Subcutaneous abdominal adipose tissue (tissue), 5 donors: ENCODE results near the gene SLC44A4.

ENCODE experiments used
- H3K27ac ChIP-seq: one replicate; pipeline ENCODE4 v1.7.0; 2013; ENCODE audit warnings: low read depth, mild to moderate bottlenecking, inconsistent platforms, low read length, moderate library complexity
- H3K27me3 ChIP-seq, 5 donors: one replicate each; pipeline ENCODE4 v1.7.0; 2013; ENCODE audit warnings: low read length in 5 of 5, inconsistent platforms in 1 of 5; ENCODE audit not compliant: control insufficient read depth in 5 of 5, insufficient read depth in 4 of 5
- H3K36me3 ChIP-seq, 5 donors: one replicate each; pipeline ENCODE4 v1.7.0; 2013; ENCODE audit warnings: low read length in 5 of 5; ENCODE audit not compliant: control insufficient read depth in 5 of 5, insufficient read depth in 5 of 5
- H3K4me1 ChIP-seq, 5 donors: one replicate each; pipeline ENCODE4 v1.7.0; 2013; ENCODE audit warnings: low read length in 5 of 5, mild to moderate bottlenecking in 3 of 5, moderate library complexity in 1 of 5; ENCODE audit not compliant: control insufficient read depth in 5 of 5, insufficient read depth in 5 of 5
- H3K4me3 ChIP-seq, 5 donors: one replicate each; pipeline ENCODE4 v1.7.0; 2013; ENCODE audit warnings: low read length in 5 of 5, low read depth in 1 of 5
- H3K9ac ChIP-seq, 5 donors: one replicate each; pipeline ENCODE4 v1.7.0; 2013; ENCODE audit warnings: low read length in 5 of 5, mild to moderate bottlenecking in 4 of 5, moderate library complexity in 3 of 5
- H3K9me3 ChIP-seq, 5 donors: one replicate each; pipeline ENCODE4 v1.7.0; 2013; ENCODE audit warnings: low read length in 5 of 5; ENCODE audit not compliant: control insufficient read depth in 5 of 5
- donor health status: healthy.
- donor health status: healthy.
- donor health status: healthy.
- donor health status: healthy.
- donor health status: healthy.

The SLC44A4 gene

DNA sequence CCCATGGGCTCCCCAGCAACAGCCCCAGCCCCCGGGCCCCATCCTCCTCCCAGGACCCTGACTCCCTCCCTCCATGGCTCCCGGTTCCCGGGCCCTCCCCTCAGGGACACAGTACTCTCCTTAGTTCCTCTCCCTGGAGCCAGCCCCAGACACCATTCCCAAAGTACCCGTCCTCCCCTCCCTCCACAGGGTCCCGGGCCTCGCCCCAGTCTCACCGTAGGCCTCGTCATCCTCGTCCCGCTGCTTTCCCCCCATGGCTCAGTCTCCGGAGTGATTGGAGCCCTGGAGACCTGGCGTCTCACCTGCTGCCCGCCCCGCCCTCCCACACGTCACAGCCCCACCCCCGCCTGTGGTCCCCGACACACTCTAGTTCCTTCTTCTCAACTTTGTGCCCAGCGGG, at the start of gene SLC44A4:
SLC44A4 (minus strand) TSS at position 272 of the 400 bp plus-strand sequence; CDS start at position 255, 17 bp downstream.
- no peaks in the 10 kb centered on the region for H3K9me3 ChIP-seq
- H3K27me3 ChIP-seq: no peaks in the 10 kb centered on the region
- no peak within 1 kb of the TSS for H3K4me3 ChIP-seq
- H3K36me3 ChIP-seq: peaks cover 0 to 42% (median 41%) of the 10 kb centered on the region in 5 donors
- no peak within 1 kb of the TSS for H3K27ac ChIP-seq
- H3K9ac ChIP-seq: no peak within 1 kb of the TSS
- peaks cover 0 to 8% (median 3%) of the 10 kb centered on the region in 5 donors for H3K4me1 ChIP-seq

- Histone ChIP-seq H3K36me3 (peaks cover 0 to under 1% (median 0%) of the 10 kb centered on the region in 5 donors), H3K9me3 (no peaks in the 10 kb centered on the region), H3K27ac (no peak overlapping the region), H3K4me3 (peak overlapping the region in 3 of 5 donors; percentile 25 to 61 (median 59)), H3K9ac (peak overlapping the region in 1 of 5 donors; percentile 11), H3K27me3 (peaks cover 0 to 2% (median 0%) of the 10 kb centered on the region in 5 donors), H3K4me1 (peaks cover 6 to 21% (median 16%) of the 10 kb centered on the region in 5 donors)
These were observed 49.8 kb upstream of the SLC44A4 start for GRCh38 chr6:31928672-31928939.

DNA sequence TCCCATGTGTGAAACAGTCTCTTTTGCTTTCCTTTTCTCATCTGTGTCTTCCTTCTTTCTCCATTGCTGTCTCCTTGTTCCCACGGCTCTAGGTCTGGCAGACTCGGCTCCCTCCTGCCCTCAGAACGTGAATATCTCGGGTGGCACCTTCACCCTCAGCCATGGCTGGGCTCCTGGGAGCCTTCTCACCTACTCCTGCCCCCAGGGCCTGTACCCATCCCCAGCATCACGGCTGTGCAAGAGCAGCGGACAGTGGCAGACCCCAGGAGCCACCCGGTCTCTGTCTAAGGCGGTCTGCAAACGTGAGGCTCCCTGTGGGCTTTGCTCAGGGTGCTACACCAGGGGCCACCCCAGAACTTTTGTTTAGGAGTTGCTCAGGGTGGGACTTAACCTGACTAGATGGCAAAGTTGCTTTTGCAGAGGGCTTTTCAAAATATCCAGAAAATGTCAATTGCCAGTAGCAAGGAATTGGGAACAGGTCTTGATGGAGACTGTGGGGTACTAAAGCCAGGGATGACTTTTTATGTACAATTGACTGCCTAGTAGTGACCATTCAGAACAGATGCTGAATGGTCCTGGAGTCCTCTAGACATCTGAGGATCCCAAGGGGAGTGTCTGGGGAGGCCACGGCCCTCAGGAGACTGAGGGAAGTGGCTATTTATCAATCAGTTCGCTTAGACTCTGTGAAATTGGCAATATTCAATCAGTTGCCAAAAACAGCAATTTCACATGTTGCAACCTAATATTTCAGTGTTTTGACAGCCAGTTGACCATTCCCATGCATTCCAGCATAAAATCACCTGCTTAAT, 49.3 kb upstream of the SLC44A4 start:
- Histone ChIP-seq H3K27ac (no peak overlapping the region), H3K36me3 (no peaks in the 10 kb centered on the region), H3K9me3 (no peaks in the 10 kb centered on the region)

DNA sequence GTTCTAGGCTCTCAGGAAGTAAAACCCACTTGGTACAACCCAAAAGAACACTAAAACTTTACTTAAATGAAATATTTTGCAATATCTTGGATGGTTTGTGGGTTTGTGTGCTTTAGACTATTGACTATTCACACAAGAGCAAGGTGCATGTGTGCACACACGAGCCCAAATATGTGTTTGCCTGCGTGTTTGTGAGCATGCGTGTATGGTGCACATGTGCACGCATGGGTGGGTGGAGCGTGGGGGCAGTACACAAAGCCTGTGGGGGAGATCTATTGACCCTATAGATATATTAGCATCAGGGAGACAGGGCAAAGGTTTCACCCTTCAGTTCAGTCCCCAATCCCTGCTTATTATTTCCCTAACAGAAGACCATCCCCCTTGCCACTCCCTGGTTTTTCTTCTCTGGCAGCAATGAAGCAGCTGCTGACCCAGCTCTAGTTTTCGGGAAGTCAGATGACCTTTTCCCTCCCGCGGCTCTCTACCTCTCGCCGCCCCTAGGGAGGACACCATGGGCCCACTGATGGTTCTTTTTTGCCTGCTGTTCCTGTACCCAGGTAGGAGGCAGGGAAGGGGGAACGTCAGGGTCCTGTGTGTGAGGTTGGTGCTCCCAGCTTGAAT, 48.6 kb upstream of the SLC44A4 start, which contains the start of gene C2:
C2 (plus strand) TSS at position 476 of the 621 bp plus-strand sequence; CDS start at position 512, 36 bp downstream.
- peak within 1 kb of the TSS; percentile 47 to 76 (median 59) for H3K4me3 ChIP-seq
- H3K9me3 ChIP-seq: no peaks in the 10 kb centered on the region
- H3K27ac ChIP-seq: no peak within 1 kb of the TSS
- peaks cover 0 to 2% (median 0%) of the 10 kb centered on the region in 5 donors for H3K27me3 ChIP-seq
- H3K4me1 ChIP-seq: peaks cover 6 to 21% (median 16%) of the 10 kb centered on the region in 5 donors
- no peaks in the 10 kb centered on the region for H3K36me3 ChIP-seq
- peak within 1 kb of the TSS; percentile 11 to 60 (median 45) for H3K9ac ChIP-seq

More for the DNA sequence above, 49.3 kb upstream of the SLC44A4 start:
- Histone ChIP-seq H3K4me1 (peaks cover 6 to 21% (median 16%) of the 10 kb centered on the region in 5 donors), H3K9ac (peak overlapping the region; percentile 11 to 60 (median 45)), H3K27me3 (peaks cover 0 to 2% (median 0%) of the 10 kb centered on the region in 5 donors), H3K4me3 (peak overlapping the region; percentile 47 to 76 (median 59))

DNA sequence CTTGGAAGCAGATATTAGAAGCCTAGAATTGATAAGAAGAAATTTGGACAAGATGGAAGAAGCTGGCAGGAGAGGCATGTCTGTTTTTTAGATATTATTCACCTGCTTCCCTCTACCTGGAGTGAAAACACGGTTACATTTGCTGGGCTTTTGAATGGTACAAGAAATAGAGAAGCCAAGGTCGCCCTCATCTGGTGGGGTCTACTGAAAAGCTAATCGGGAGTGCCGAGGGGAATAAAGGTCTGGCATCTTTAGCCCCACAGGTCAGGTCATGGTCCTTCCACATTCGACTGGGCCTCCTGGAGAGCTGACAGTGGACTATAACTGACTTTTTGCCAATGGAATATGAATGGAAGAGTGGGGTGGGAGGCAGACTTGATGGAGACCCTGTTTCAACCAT, 44.1 kb upstream of the SLC44A4 start:
- Histone ChIP-seq H3K36me3 (no peaks in the 10 kb centered on the region), H3K9me3 (no peaks in the 10 kb centered on the region), H3K4me3 (no peak overlapping the region), H3K4me1 (peaks cover 4 to 9% (median 6%) of the 10 kb centered on the region in 5 donors), H3K27ac (no peak overlapping the region), H3K27me3 (no peaks in the 10 kb centered on the region), H3K9ac (no peak overlapping the region)

DNA sequence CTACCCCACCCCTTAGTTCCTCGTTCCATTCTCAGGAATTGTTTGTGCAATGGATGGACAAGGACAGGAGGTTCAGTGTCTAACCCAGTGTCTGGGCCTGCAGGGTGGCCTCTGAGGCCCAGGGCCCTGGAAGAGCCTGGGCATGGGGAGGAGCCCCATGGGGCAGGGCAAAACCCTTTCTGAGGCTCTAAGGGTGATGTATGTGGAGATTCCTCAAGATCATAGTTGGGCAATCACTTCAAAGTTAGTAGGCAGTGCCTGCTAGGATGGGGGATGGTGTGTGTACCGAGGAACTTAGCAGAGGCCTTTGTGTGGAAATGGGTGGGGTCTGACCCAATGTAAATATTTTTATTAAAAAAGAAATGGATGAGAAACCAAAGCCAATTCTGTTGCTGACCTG, 42.0 kb upstream of the SLC44A4 start:
- Histone ChIP-seq H3K27me3 (no peaks in the 10 kb centered on the region), H3K36me3 (no peaks in the 10 kb centered on the region), H3K27ac (no peak overlapping the region), H3K4me3 (no peak overlapping the region), H3K9ac (no peak overlapping the region), H3K4me1 (no peaks in the 10 kb centered on the region), H3K9me3 (no peaks in the 10 kb centered on the region)

- Histone ChIP-seq H3K27ac (no peak overlapping the region), H3K27me3 (no peaks in the 10 kb centered on the region), H3K9me3 (no peaks in the 10 kb centered on the region), H3K4me1 (no peaks in the 10 kb centered on the region), H3K4me3 (no peak overlapping the region), H3K36me3 (no peaks in the 10 kb centered on the region), H3K9ac (no peak overlapping the region)
These were observed 41.0 kb upstream of the SLC44A4 start for GRCh38 chr6:31919624-31920303.

- H3K9ac ChIP-seq: no peak overlapping the region
- H3K4me1 ChIP-seq: no peaks in the 10 kb centered on the region
- H3K36me3 ChIP-seq: no peaks in the 10 kb centered on the region
- H3K27ac ChIP-seq: no peak overlapping the region
- H3K4me3 ChIP-seq: no peak overlapping the region
- peaks cover 0 to 2% (median 0%) of the 10 kb centered on the region in 5 donors for H3K27me3 ChIP-seq
- no peaks in the 10 kb centered on the region for H3K9me3 ChIP-seq
These were observed 39.4 kb upstream of the SLC44A4 start for GRCh38 chr6:31918069-31918720.

- no peak overlapping the region for H3K4me3 ChIP-seq
- no peak overlapping the region for H3K9ac ChIP-seq
- H3K36me3 ChIP-seq: no peaks in the 10 kb centered on the region
- H3K27ac ChIP-seq: no peak overlapping the region
- H3K27me3 ChIP-seq: peaks cover 0 to 5% (median 0%) of the 10 kb centered on the region in 5 donors
- H3K4me1 ChIP-seq: no peaks in the 10 kb centered on the region
- no peaks in the 10 kb centered on the region for H3K9me3 ChIP-seq
These were observed 37.0 kb upstream of the SLC44A4 start for GRCh38 chr6:31915756-31916155.
